Measurements from ENCODE around the gene RPS5. TPM values are rescaled to one million over a fixed set of nuclear protein-coding genes. Genes with fewer than 3 reads are reported as not detected.

The RPS5 gene
- total and polyA plus RNA-seq, 9 of the 15 experiments (the other 6 are each of a cell fraction or from before 2014, with no cell fraction given) = 1,228 to 3,570 (median 2,484) TPM

DNA sequence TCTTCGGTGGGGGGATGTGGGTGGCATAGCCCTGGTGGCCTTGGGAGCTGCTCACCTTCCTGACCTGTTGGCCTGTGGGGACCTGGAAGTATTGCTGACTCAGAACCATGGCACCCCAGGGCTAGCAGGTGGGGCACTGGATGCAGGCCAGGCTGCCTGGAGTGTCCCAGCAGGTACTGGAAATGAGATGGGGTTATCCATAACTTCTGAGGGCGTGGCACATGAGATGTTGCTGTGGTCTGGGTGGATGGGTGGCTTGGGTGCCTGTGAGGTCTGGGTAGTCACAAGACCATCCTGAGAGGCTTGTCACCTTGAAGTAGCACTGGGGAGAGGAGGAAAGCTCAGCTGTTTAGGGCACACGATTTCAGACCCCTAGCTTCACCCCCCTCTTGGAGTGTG, 7.8 kb downstream of the RPS5 start:
- H3K9ac ChIP-seq (ENCODE audit: insufficient read depth in 1 of 2, low read depth in 2 of 2, low read length in 2 of 2) = peak overlapping the region in 1 of 2 experiments; percentile 38; a peak in 1 of 4 replicates
- no peaks in the 10 kb centered on the region for H3K9me3 ChIP-seq (replicated peaks; ENCODE audit: control insufficient read depth, insufficient read depth, low read depth, low read length)
- POLR2A ChIA-PET = interaction anchor here (0.6 to 0.7 kb wide), 2 partner anchors 119 to 212 kb away, joined by 3 to 7 read pairs; partner anchors contain the start of gene ZNF274
- intact Hi-C loops (cut with micrococcal nuclease) = no loop called here
- no TSS peak for BruUV-seq (replicated peaks)
- CTCF ChIA-PET (ENCODE audit: low intra/inter-chr PET ratio) = no interaction called here
- peak; percentile 31 for ATAC-seq
- no peaks in the 10 kb centered on the region for H3K27me3 ChIP-seq (ENCODE audit: control insufficient read depth in 2 of 2, insufficient read depth in 2 of 2, low read length in 2 of 2)
- H4K20me1 ChIP-seq (replicated peaks; ENCODE audit: control insufficient read depth, insufficient read depth, low read length) = peaks cover 18% of the 10 kb centered on the region; the same call in 1 of the 2 replicates
- H2AFZ ChIP-seq (ENCODE audit: low read depth, low read length) = no peak overlapping the region
- H3K36me3 ChIP-seq (ENCODE audit: control insufficient read depth, insufficient read depth, low read length) = peaks cover 58% of the 10 kb centered on the region
- 72% methylated on average over 3 of the region's 3 CpGs for WGBS (ENCODE audit: insufficient coverage, low coverage, missing lambda C conversion rate)
- TF ChIP-seq ZNF316 (IDR thresholded peaks at IDR 0.05) (peak; percentile 80), POLR2B (IDR thresholded peaks at IDR 0.05; ENCODE audit: low read depth, partially characterized antibody) (peak; percentile 61), NFRKB (IDR thresholded peaks at IDR 0.05; ENCODE audit: low read depth) (no peak), ZKSCAN8 (CRISPR knock-in tag; IDR thresholded peaks at IDR 0.05) (no peak), C11orf30 (IDR thresholded peaks at IDR 0.05; ENCODE audit: low read depth) (peak; percentile 65; the same call in 1 of the 2 replicates), MAFG (tag; conservative IDR thresholded peaks at IDR 0.05) (peak; percentile 30; the same call in 1 of the 2 replicates), SIRT6 (IDR thresholded peaks at IDR 0.05; ENCODE audit: low read depth, low read length) (peak; percentile 32)
- H3K27ac ChIP-seq (ENCODE audit: extremely low read depth, low read depth, low read length) = no peak overlapping the region; the same call in 2 of the 3 replicates
- in situ Hi-C loops (cut with MboI) = no loop called here
- DNase-seq (ENCODE audit: extremely low read depth in 1 of 4, low spot score in 3 of 4) = peak in 1 of 4 experiments; percentile 13
- no peaks in the 10 kb centered on the region for H3K9me1 ChIP-seq (ENCODE audit: control insufficient read depth, insufficient read depth, low read length)
- H3K79me2 ChIP-seq (ENCODE audit: control insufficient read depth, insufficient read depth, low read length) = peaks cover 31% of the 10 kb centered on the region
- H3K4me2 ChIP-seq (ENCODE audit: insufficient read depth, low read length) = no peak overlapping the region
- FAIRE-seq = no peak
- no peak overlapping the region for H3K4me3 ChIP-seq
- peaks cover 5 to 56% of the 10 kb centered on the region in 2 experiments; a peak in 4 of 5 replicates for H3K4me1 ChIP-seq (replicated peaks in 1 of 2; ENCODE audit: control insufficient read depth in 2 of 2, insufficient read depth in 2 of 2, low read length in 2 of 2)
